D721Med (cell line): ENCODE measurements around the gene PDIA5.

ENCODE experiments used
- DNase-seq: peaks from one replicate; pipeline ENCODE4 v3.0.0; 2011; ENCODE audit warnings: low spot score; ENCODE audit not compliant: insufficient read length
- FAIRE-seq: peaks from 2 replicates; lab custom pipeline; 2011; peaks lifted over from hg19 to GRCh38; lab: Jason Lieb, UNC
- TF ChIP-seq, protein P1 (sequence below): IDR thresholded peaks from 2 replicates; pipeline ENCODE4 v1.5.1; 2012; ENCODE audit warnings: mild to moderate bottlenecking, control low read depth; ENCODE audit not compliant: insufficient read depth; ENCODE audit errors: missing control alignments

The PDIA5 gene

DNA sequence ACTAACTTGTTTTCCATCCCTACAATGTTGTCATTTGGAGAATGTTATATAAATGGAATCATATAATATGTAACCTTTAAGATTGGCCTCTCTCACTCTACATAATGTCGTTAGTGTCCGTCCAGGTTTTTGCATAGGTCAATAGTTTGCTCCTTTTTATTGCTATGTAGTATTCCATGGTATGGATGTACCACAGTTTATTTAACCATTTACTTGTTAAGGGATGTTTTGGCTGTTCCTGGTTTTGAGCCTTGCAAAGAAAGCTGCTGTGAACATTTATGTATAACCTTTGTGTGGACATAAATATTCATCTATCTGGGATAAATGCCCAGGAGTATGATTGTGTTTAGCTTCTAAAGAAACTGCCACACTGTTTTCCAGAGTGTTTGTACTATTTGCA lies 100.9 kb downstream of the PDIA5 start:
- TF ChIP-seq, protein P1, sequence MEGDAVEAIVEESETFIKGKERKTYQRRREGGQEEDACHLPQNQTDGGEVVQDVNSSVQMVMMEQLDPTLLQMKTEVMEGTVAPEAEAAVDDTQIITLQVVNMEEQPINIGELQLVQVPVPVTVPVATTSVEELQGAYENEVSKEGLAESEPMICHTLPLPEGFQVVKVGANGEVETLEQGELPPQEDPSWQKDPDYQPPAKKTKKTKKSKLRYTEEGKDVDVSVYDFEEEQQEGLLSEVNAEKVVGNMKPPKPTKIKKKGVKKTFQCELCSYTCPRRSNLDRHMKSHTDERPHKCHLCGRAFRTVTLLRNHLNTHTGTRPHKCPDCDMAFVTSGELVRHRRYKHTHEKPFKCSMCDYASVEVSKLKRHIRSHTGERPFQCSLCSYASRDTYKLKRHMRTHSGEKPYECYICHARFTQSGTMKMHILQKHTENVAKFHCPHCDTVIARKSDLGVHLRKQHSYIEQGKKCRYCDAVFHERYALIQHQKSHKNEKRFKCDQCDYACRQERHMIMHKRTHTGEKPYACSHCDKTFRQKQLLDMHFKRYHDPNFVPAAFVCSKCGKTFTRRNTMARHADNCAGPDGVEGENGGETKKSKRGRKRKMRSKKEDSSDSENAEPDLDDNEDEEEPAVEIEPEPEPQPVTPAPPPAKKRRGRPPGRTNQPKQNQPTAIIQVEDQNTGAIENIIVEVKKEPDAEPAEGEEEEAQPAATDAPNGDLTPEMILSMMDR = no peak
- FAIRE-seq (no peak), DNase-seq (no peak)

DNA sequence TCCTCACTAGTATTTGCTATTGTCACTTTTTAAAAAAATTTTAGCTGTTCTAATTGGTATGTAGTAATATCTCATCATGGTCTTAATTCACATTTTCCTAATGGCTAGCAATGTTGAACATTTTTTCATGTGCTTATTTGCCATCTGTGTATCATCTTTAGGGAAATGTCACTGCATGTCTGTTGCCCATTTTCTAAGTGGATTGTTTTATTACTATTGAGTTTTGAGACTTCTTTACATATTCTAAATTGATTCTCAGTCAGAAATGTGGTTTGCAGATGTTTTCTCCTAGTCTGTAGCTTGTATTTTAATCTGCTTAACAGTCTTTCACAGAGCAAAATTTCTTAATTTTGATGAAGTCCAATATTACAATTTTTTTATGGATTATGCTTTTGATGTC lies 101.3 kb downstream of the PDIA5 start:
- DNase-seq (no peak), FAIRE-seq (no peak)
- TF ChIP-seq, protein P1 = no peak

DNA sequence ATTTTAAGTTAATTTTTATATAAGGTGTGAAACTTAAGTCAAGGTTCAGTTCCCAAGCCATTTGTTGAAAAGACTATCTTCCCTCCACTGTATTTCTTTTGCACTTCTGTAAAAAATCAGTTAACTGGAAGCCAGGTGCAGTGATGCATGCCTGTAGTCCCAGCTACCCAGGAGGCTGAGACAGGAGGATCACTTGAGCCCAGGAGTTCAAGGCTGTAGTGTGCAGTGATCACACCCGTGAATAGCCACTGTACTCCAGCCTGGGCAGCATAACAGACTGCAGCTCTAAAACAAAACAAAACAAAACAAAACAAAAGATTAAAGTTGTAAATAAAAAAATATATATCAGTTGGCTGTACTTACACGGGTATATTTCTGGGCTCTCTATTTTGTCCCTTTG lies 101.8 kb downstream of the PDIA5 start:
- TF ChIP-seq, protein P1 = no peak
- no peak for DNase-seq
- FAIRE-seq = no peak

DNA sequence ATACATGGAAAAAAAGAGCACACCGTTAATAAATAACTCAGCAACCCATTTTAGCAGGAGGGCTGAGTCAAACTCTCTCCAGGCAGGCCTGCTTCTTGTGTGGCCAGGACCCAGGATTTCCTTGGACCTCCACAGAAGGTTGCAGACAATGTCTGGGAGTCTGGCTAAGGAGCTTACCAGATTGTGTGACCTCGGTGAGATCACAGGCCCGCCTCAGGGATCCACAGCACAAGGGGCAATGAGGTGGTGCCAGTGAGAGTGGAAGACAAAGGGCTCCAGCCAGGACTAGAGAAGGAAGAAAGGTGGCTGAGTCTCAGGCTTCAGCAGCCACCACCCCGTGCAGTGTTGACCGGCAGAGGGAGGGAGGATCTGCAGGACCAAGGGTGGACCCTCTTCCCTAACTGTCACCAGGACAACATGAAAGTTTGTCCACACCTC lies 102.7 kb downstream of the PDIA5 start:
- no peak for DNase-seq
- no peak for FAIRE-seq
- TF ChIP-seq, protein P1 = no peak

DNA sequence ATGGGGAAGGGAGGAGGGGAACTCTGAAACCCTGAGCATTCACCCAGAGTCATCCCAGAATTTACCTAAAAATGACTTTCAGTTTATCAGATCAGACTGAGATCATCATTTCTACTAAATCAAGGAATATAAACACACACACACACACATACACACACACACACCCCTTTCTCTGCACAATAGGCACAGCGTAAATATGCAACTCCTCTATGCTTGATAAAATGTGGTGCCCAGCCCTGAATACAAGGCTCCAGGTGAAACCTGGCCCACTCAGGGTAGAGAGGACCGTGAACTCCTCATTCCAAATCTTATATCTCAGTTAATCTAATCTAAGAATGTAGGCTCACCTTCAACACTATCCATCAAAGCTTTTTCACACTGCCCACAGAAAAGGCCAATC lies 103.1 kb downstream of the PDIA5 start:
- TF ChIP-seq, protein P1 = no peak
- no peak for DNase-seq
- peak; percentile 41 for FAIRE-seq

DNA sequence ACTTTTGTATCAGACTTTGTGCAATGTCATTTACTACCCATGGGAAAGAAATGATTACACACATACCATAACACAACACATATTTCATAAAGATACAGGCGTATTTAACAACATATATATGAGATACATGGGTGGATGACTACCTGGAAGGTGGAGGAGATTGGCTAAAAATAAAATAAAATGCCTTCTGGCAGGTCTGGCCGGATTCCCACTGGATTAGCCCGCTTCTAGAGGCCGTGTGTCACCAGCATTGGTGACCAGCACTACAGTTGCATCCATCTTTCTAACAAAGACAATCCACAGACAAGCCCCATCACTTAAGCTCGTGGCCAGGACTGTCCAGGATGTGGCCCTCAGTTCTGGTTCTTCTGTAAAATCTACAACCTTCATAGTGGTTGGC lies 114.0 kb downstream of the PDIA5 start:
- no peak for DNase-seq
- TF ChIP-seq, protein P1 = no peak
- no peak for FAIRE-seq

DNA sequence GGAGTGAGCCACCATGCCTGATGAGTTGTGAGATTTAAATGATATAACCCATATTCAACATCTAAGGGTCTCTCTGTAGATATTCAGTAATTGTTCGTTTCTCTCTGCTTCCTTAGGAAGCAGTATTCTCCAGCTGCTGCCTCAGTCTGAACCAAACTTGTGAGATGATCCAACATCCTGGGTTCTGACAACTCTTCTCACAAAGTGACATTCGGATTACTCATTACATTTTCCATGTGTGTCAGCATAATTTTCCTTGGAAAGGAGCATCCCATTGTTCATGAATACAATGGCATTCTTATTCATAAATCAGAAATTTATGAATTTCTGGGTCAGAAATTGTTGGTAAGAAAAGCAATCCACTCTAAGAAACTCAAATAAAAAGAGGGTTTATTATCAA lies 119.9 kb downstream of the PDIA5 start:
- FAIRE-seq (no peak), DNase-seq (no peak)
- TF ChIP-seq, protein P1 = no peak
